CD14-positive monocyte (primary cell): ENCODE data around the gene NFATC2IP. TPM values are rescaled to one million over a fixed set of nuclear protein-coding genes. Genes with fewer than 3 reads are reported as not detected.

Experiments
- DNase-seq, 3 donors: peaks; one replicate each; pipeline ENCODE4 v3.0.0-alpha.2; 2011 to 2022
- H2AFZ ChIP-seq: 2 replicates; pipeline ENCODE4 v1.6.0; 2012; ENCODE audit warnings: mild to moderate bottlenecking, low read depth, low read length, inconsistent platforms; ENCODE audit not compliant: insufficient read depth, poor library complexity, severe bottlenecking
- H3K27ac ChIP-seq, 2 donors: 1 replicate in 1 of 2; 2 replicates in 1 of 2; pipeline ENCODE4 v1.5.1; 2012 to 2013; ENCODE audit warnings: low read length in 2 of 2, control low read depth in 1 of 2, inconsistent platforms in 1 of 2, low read depth in 1 of 2, mild to moderate bottlenecking in 1 of 2
- H3K27me3 ChIP-seq, 2 donors: one replicate each; pipeline versions ENCODE4 v1.6.0 to v1.6.1; 2011 to 2013; ENCODE audit warnings: low read length in 2 of 2; ENCODE audit not compliant: control insufficient read depth in 2 of 2, insufficient read depth in 2 of 2
- H3K36me3 ChIP-seq, 2 donors: replicated peaks in 1 of 2; 1 replicate in 1 of 2; 2 replicates in 1 of 2; pipeline versions ENCODE4 v1.5.1 to v1.6.1; 2012 to 2013; ENCODE audit warnings: low read length in 2 of 2, control low read depth in 1 of 2, inconsistent platforms in 1 of 2, mild to moderate bottlenecking in 1 of 2; ENCODE audit not compliant: insufficient read depth in 2 of 2, control insufficient read depth in 1 of 2
- H3K4me1 ChIP-seq, 2 donors: 1 replicate in 1 of 2; 2 replicates in 1 of 2; pipeline versions ENCODE4 v1.5.1 to v1.6.1; 2012 to 2013; ENCODE audit warnings: low read length in 2 of 2, control low read depth in 1 of 2, inconsistent platforms in 1 of 2, mild to moderate bottlenecking in 1 of 2, moderate library complexity in 1 of 2; ENCODE audit not compliant: insufficient read depth in 2 of 2, control insufficient read depth in 1 of 2
- H3K4me2 ChIP-seq: replicated peaks from 2 replicates; pipeline ENCODE3; 2012; ENCODE audit warnings: low read length, moderate library complexity, mild to moderate bottlenecking; ENCODE audit not compliant: poor library complexity, severe bottlenecking; ENCODE audit errors: extremely low read depth
- H3K4me3 ChIP-seq, 3 experiments: fragments of 200-600 bp in 1 of 3; sonication (generic) in 1 of 3; replicated peaks in 1 of 3; 1 replicate in 2 of 3; 2 replicates in 1 of 3; pipeline ENCODE4 v1.5.1; 2011 to 2013; ENCODE audit warnings: low read length in 3 of 3, mild to moderate bottlenecking in 3 of 3, control low read depth in 2 of 3, low read depth in 2 of 3, inconsistent platforms in 1 of 3, moderate library complexity in 1 of 3
- H3K79me2 ChIP-seq: 2 replicates; pipeline ENCODE4 v1.6.0; 2012; ENCODE audit warnings: mild to moderate bottlenecking, control low read depth, inconsistent platforms, low read length, moderate library complexity; ENCODE audit not compliant: insufficient read depth
- H3K9ac ChIP-seq: 2 replicates; pipeline ENCODE4 v1.6.0; 2017; ENCODE audit warnings: low read length, mild to moderate bottlenecking; ENCODE audit not compliant: insufficient read depth, poor library complexity, severe bottlenecking
- H3K9me3 ChIP-seq, 2 donors: replicated peaks in 1 of 2; 1 replicate in 1 of 2; 2 replicates in 1 of 2; pipeline versions ENCODE4 v1.5.1 to v1.6.1; 2012 to 2013; ENCODE audit warnings: low read length in 2 of 2, control low read depth in 1 of 2; ENCODE audit not compliant: control insufficient read depth in 1 of 2, insufficient read depth in 1 of 2
- H4K20me1 ChIP-seq: 2 replicates; pipeline ENCODE4 v1.6.0; 2012; ENCODE audit warnings: mild to moderate bottlenecking, low read length, control low read depth, moderate library complexity; ENCODE audit not compliant: insufficient read depth
- H3K27ac Mint-ChIP-seq, 7 donors: one replicate each; pipeline ENCODE4 v1.8.0; 2020; ENCODE audit warnings: mild to moderate bottlenecking in 7 of 7, mixed read lengths in 7 of 7, moderate library complexity in 6 of 7, inconsistent platforms in 2 of 7
- H3K27me3 Mint-ChIP-seq, 3 donors: one replicate each; pipeline ENCODE4 v1.8.0; 2021 to 2022; ENCODE audit warnings: low read depth in 3 of 3, mild to moderate bottlenecking in 3 of 3, mixed read lengths in 3 of 3, moderate library complexity in 3 of 3, inconsistent platforms in 1 of 3
- H3K36me3 Mint-ChIP-seq, 2 donors: one replicate each; pipeline ENCODE4 v1.8.0; 2020; ENCODE audit warnings: mixed read lengths in 2 of 2, inconsistent platforms in 1 of 2, mild to moderate bottlenecking in 1 of 2
- H3K4me1 Mint-ChIP-seq: one replicate; pipeline ENCODE4 v1.8.0; 2020; ENCODE audit warnings: mild to moderate bottlenecking, mixed read lengths
- H3K4me3 Mint-ChIP-seq, 2 donors: one replicate each; pipeline ENCODE4 v1.8.0; 2020; ENCODE audit warnings: mild to moderate bottlenecking in 2 of 2, mixed read lengths in 2 of 2, moderate library complexity in 1 of 2
- H3K9me3 Mint-ChIP-seq, 7 donors: one replicate each; pipeline ENCODE4 v1.8.0; 2020 to 2022; ENCODE audit warnings: mixed read lengths in 7 of 7, mild to moderate bottlenecking in 6 of 7, moderate library complexity in 6 of 7, inconsistent platforms in 2 of 7
- WGBS: methylation state at CpG from one replicate; pipeline ENCODE4 v1.1.5; 2013; ENCODE audit warnings: missing lambda C conversion rate; ENCODE audit not compliant: insufficient coverage; 5-methylcytosine and 5-hydroxymethylcytosine counted together
- intact Hi-C, 2 donors: fragments of 100-400 bp; cut with micrococcal nuclease; formaldehyde crosslinking; loops; one replicate each; pipeline versions ENCODE4 v1.15.0 to v1.15.1; 2023
- polyA plus RNA-seq, 3 donors: library from polyadenylated mRNA; depleted of rRNA in 1 of 3; unstranded in 2 of 3; stranded (reverse) in 1 of 3; fragments of 300-500 nt in 2 of 3; fragments of >200 nt in 1 of 3; fragmentation: Illumina TruSeq in 2 of 3; gene quantifications; 1 replicate in 2 of 3; 2 replicates in 1 of 3; pipeline ENCODE4 v1.2.3, GENCODE V29; 2012 to 2021
- TF ChIP-seq, protein P1 (sequence below): fragments of 200-600 bp; IDR thresholded peaks from one replicate; pipeline ENCODE4 v1.8.0; 2022; ENCODE audit warnings: antibody characterized with exemption, mild to moderate bottlenecking

The NFATC2IP gene
- polyA plus RNA-seq, 3 donors: 17.5 to 125 (median 18.4) TPM

DNA sequence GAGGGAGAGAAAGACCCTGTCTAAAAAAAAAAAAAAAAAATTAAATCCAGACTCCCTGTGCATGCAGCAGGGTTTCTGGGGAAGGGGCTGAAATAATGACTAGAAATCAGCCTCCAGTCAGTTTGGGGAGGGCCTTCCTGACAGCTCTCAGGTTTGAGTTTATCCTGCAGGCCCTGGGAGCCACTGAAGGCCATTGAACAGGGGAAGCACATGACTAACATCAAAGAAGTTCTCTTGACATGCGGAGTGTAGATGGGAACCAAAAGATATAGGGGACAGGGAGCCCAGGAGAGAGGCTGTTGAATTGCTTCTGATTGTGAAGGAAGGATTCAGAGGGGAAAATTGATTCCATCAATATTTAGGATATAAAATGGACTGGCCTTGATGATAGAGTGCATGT is 22.9 kb upstream of the NFATC2IP start:
- H3K36me3 Mint-ChIP-seq: no peaks in the 10 kb centered on the region
- H3K4me3 Mint-ChIP-seq: no peak overlapping the region
- peaks cover 25% of the 10 kb centered on the region for H3K4me1 Mint-ChIP-seq
- Histone ChIP-seq H2AFZ (no peak overlapping the region), H3K9ac (no peak overlapping the region), H3K36me3 (no peaks in the 10 kb centered on the region), H3K4me2 (no peak overlapping the region), H3K79me2 (peaks cover 8% of the 10 kb centered on the region), H3K4me1 (peaks cover 20 to 25% of the 10 kb centered on the region in 2 donors), H3K9me3 (no peaks in the 10 kb centered on the region), H3K27me3 (no peaks in the 10 kb centered on the region), H3K4me3 (no peak overlapping the region), H3K27ac (no peak overlapping the region), H4K20me1 (peaks cover 10% of the 10 kb centered on the region)
- intact Hi-C loops: loop anchor here in 1 of 2 donors (10.0 kb wide), 2 partner anchors 83 to 373 kb away; partner anchors contain the start of genes SGF29 and TUFM
- H3K9me3 Mint-ChIP-seq: no peaks in the 10 kb centered on the region
- H3K27ac Mint-ChIP-seq: peak overlapping the region in 3 of 7 donors; percentile 3 to 43 (median 33)
- H3K27me3 Mint-ChIP-seq: peaks cover 0 to 8% (median 0%) of the 10 kb centered on the region in 3 donors
- TF ChIP-seq, protein P1, sequence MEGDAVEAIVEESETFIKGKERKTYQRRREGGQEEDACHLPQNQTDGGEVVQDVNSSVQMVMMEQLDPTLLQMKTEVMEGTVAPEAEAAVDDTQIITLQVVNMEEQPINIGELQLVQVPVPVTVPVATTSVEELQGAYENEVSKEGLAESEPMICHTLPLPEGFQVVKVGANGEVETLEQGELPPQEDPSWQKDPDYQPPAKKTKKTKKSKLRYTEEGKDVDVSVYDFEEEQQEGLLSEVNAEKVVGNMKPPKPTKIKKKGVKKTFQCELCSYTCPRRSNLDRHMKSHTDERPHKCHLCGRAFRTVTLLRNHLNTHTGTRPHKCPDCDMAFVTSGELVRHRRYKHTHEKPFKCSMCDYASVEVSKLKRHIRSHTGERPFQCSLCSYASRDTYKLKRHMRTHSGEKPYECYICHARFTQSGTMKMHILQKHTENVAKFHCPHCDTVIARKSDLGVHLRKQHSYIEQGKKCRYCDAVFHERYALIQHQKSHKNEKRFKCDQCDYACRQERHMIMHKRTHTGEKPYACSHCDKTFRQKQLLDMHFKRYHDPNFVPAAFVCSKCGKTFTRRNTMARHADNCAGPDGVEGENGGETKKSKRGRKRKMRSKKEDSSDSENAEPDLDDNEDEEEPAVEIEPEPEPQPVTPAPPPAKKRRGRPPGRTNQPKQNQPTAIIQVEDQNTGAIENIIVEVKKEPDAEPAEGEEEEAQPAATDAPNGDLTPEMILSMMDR: no peak
- DNase-seq: no peak
- WGBS: no CpG with 5 or more reads among the region's 1 CpG

DNA sequence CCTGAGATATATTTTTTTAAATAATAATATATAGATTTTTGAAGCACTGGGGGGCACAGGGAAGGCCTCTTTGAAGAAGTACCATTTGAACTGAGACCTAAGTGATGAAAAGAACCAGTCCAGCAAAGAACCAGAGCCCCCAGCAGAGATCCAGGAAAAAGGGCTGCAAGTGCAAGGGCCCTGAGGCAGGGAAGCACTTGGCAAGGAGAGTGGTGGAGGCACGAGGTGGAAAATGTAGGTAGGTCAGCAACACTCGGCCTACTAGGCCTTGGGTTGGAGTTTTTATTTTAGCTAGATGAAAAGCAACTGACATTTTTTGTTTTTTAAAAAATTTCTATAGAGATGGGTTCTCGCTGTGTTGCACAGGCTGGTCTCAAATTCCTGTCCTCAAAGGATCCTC is 20.5 kb upstream of the NFATC2IP start:
- no peak overlapping the region for H3K4me3 ChIP-seq

More for the DNA sequence above, 20.5 kb upstream of the NFATC2IP start:
- Mint-ChIP-seq H3K27ac (peak overlapping the region in 3 of 7 donors; percentile 11 to 79 (median 59)), H3K9me3 (no peaks in the 10 kb centered on the region), H3K27me3 (peaks cover 0 to 4% (median 1%) of the 10 kb centered on the region in 3 donors), H3K4me3 (no peak overlapping the region), H3K4me1 (peaks cover 14% of the 10 kb centered on the region), H3K36me3 (no peaks in the 10 kb centered on the region)
- Histone ChIP-seq H3K9ac (peak overlapping the region; percentile 29), H3K9me3 (no peaks in the 10 kb centered on the region), H3K4me2 (no peak overlapping the region), H3K36me3 (no peaks in the 10 kb centered on the region), H2AFZ (peak overlapping the region; percentile 65), H3K27me3 (no peaks in the 10 kb centered on the region), H3K4me1 (peaks cover 12 to 14% of the 10 kb centered on the region in 2 donors), H3K79me2 (no peaks in the 10 kb centered on the region), H4K20me1 (no peaks in the 10 kb centered on the region), H3K27ac (no peak overlapping the region)
- no peak for DNase-seq
- WGBS: 100% methylated on average over 1 of the region's 3 CpGs
- TF ChIP-seq, protein P1: no peak
- intact Hi-C loops: no loop called here
